ENCODE measurements around the gene KNSTRN.

The KNSTRN gene

DNA sequence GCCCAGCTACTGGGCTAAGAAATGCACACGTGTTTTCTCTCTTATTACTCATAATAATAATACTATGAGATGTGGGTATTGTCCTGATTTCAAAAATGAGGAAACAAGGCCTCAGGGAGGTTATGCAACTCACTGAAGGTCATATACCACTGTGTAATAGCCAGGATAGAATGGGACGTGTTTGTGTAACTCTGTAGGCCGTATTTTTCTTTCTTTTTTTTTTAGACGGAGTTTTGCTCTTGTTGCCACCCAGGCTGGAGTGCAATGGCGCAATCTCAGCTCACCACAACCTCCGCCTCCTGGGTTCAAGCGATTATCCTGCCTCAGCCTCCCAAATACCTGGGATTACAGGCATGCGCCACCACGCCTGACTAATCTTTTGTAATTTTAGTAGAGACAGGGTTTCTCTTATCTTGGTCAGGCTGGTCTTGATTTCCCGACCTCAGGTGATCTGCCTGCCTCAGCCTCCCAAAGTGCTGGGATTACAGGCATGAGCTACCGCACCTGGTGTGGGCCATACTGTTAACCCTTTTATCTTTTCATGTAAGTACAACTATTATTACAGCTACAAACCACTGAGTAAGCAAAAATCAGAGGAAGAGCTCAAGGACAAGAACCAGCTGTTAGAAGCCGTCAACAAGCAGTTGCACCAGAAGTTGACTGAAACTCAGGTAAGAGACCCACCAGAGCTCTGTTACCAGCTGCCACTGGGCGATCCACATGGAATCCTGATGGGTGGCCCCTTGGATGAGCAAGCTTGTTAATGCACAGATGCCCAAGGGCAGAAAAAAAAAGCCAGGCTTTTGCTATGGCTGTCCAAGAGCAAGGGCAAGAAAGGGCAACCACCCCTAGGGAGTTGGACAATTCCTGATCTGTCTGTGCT is 6.7 kb downstream of the KNSTRN start:
- no peak overlapping the region for H3K4me3 ChIP-seq (ENCODE audit: low read depth, low read length)
- in situ Hi-C loops (cut with HindIII; ENCODE audit: low sequenced_read_pairs) = loop anchor here (5.0 kb wide), 1 partner anchor 62 kb away; no protein-coding TSS in a partner anchor
- no peak for DNase-seq (ENCODE audit: low read depth)
- TF ChIP-seq, protein P1, sequence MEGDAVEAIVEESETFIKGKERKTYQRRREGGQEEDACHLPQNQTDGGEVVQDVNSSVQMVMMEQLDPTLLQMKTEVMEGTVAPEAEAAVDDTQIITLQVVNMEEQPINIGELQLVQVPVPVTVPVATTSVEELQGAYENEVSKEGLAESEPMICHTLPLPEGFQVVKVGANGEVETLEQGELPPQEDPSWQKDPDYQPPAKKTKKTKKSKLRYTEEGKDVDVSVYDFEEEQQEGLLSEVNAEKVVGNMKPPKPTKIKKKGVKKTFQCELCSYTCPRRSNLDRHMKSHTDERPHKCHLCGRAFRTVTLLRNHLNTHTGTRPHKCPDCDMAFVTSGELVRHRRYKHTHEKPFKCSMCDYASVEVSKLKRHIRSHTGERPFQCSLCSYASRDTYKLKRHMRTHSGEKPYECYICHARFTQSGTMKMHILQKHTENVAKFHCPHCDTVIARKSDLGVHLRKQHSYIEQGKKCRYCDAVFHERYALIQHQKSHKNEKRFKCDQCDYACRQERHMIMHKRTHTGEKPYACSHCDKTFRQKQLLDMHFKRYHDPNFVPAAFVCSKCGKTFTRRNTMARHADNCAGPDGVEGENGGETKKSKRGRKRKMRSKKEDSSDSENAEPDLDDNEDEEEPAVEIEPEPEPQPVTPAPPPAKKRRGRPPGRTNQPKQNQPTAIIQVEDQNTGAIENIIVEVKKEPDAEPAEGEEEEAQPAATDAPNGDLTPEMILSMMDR (IDR thresholded peaks at IDR 0.05; ENCODE audit: low read depth, low read length, missing control alignments) = no peak

DNA sequence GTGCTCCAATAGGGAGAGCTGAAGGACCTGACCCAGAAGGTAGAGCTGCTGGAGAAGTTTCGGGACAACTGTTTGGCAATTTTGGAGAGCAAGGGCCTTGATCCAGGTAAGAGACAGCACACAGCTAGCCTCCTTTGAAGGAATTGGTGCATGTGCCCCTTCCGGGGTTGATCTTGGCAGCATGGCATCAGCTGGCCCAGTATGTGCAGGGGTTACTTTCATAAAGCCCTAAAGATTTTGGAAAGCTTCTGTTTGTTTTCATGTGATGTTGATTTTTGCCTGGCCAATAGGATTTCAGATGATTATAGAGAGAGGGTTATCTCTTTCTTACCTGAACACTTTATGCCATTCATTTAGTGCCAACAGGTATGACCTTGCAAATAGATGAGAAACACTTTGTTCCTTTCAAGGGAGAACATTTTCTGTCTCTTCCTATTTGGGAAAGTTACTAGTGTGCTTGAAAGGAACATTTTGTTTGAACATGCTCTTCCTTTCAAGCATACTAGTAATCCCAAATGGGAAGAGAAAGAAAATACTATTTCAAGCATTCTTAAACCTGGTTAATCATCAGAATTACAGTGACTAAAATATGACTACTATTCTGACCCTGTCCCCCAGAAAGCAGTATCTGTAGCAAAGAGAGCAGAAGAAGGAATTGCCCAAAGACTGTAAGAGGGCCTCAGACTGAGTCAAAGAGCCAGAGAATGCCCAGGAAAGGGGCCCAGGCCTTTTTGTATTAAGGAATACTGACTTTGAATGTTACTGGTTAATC is 7.5 kb downstream of the KNSTRN start:
- TF ChIP-seq, protein P1 (IDR thresholded peaks at IDR 0.05; ENCODE audit: low read depth, low read length, missing control alignments) = no peak
- DNase-seq (ENCODE audit: low read depth) = no peak
- in situ Hi-C loops (cut with HindIII; ENCODE audit: low sequenced_read_pairs) = loop anchor here (5.0 kb wide), 1 partner anchor 63 kb away; no protein-coding TSS in a partner anchor
- H3K4me3 ChIP-seq (ENCODE audit: low read depth, low read length) = no peak overlapping the region

DNA sequence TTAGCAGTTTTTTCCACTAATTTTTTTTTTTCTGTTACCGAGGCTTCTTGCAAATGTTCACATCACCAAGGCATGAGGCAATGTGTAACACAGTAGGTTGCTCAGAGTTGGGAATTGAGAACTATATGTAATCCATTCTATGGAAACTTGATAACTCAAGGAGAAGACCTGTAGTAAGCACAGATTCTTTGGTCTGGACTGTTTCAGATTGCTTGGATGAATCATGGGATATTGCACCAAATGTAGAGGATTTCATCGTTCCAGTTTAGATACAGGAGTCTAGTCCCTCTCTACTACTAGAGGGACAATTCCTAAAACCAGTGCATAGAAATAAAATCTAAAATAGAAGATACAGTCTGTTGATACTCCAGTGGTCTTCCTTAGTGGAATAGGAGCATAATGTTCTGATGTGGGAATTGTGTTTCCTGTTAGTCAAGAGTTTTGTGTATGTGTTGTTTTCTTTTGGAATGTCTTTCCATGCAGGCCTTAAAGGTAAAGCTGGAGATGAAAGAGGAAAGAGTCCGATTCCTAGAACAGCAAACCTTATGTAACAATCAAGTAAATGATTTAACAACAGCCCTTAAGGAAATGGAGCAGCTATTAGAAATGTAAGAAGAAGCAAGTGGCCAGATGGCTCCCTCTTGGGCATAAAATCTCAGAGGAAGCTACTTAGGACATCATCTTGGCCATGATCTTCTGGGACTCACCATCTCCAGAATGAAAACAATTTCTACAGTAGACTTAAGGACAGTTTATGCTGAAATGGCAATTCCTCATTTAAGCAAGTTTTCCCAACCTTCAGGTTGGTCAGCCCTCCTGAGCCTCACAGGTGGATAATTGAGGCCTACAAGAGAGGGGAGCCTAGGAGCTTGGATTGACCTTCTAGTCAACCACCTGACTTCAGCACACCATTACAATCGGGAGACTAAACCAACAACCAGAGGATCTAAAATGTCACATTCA is 10.7 kb downstream of the KNSTRN start:
- in situ Hi-C loops (cut with HindIII; ENCODE audit: low sequenced_read_pairs) = no loop called here
- no peak for DNase-seq (ENCODE audit: low read depth)
- TF ChIP-seq, protein P1 (IDR thresholded peaks at IDR 0.05; ENCODE audit: low read depth, low read length, missing control alignments) = no peak

DNA sequence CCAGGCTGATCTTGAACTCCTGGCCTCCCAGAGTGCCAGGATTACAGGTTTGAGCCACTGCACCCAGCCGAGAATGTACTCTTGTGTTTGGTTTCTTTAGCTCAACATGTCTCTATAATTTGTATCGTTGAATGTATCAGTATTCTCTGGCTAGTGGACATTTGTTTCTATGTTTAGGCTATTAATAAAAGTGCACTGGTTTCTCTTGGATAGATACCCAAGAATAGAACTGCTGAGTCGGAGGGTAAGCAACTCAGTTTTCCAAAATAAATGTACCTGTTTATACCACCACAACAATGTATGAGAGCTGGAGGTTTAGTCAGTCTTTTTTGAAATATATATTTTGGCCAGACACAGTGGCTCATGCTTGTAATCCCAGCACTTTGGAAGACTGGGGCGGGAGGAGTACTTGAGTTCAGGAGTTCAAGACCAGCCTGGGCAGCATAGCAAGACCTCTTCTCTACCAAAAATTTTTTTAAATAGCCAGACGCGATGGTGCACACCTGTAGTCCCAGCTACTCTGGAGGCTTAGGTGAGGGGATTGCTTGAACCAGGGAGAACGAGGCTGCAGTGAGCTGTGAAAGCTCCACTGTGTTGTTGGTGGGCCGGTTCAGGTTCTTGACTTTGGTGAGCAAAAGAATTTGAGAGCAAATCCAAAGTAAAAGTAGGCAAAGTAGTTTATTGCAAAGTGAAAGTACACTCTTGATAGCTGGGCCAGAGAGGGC is 15.3 kb downstream of the KNSTRN start:
- no peak overlapping the region for H3K4me3 ChIP-seq (ENCODE audit: low read depth, low read length)
- in situ Hi-C loops (cut with HindIII; ENCODE audit: low sequenced_read_pairs) = no loop called here
- no peak for DNase-seq (ENCODE audit: low read depth)
- TF ChIP-seq, protein P1 (IDR thresholded peaks at IDR 0.05; ENCODE audit: low read depth, low read length, missing control alignments) = no peak

More for the DNA sequence above, 10.7 kb downstream of the KNSTRN start:
- no peak overlapping the region for H3K4me3 ChIP-seq (ENCODE audit: low read depth, low read length)

DNA sequence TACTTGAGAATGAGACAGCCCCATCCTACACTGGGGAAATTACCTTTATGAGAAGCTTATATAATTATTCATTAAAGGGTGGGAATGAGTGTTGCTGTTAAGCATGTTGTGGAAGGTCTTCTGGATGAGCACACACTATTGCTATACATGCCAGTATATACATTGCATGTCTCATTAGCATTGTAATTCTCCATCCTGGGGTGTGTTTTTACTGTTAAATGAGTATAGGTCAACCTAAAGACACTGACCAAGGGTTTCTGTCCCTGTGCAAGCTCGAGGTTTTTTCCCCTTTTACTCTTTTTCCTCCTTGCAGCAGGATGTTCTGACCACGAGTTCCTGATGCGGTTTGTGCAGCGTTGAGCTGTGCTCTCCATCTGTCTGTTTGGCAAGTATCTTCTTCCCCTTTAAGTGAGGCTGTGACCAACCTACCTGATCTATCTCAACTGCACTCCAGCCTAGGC is 15.9 kb downstream of the KNSTRN start:
- H3K4me3 ChIP-seq (ENCODE audit: low read depth, low read length) = no peak overlapping the region
- DNase-seq (ENCODE audit: low read depth) = no peak
- TF ChIP-seq, protein P1 (IDR thresholded peaks at IDR 0.05; ENCODE audit: low read depth, low read length, missing control alignments) = no peak
- in situ Hi-C loops (cut with HindIII; ENCODE audit: low sequenced_read_pairs) = no loop called here
